SK-N-SH treated with all-trans-retinoic acid at 6 μM for 48 hours (cell line): ENCODE measurements around the gene RPS15A.

Source experiments
- ATAC-seq: fragments of 200-7000 bp; cut with Tn5 transposase; 3 replicates; pipeline ENCODE4 v1.9.1; 2020; ENCODE audit warnings: mild to moderate bottlenecking, moderate library complexity
- ARNTL ChIP-seq: fragments of 450-650 bp; formaldehyde crosslinking; IDR thresholded peaks from 2 replicates; pipeline ENCODE4 v1.5.0; 2020; ENCODE audit warnings: low read depth, mild to moderate bottlenecking, moderate library complexity, borderline replicate concordance
- BACH2 ChIP-seq: fragments of 250-450 bp; sonication (Bioruptor Pico); IDR thresholded peaks from 2 replicates; pipeline ENCODE4 v1.9.0; 2021; ENCODE audit warnings: mild to moderate bottlenecking, borderline replicate concordance
- CSDC2 ChIP-seq: fragments of 250-450 bp; sonication (Bioruptor Pico); IDR thresholded peaks from 2 replicates; pipeline ENCODE4 v1.5.0; 2020; ENCODE audit warnings: mild to moderate bottlenecking, moderate library complexity
- GLIS3 ChIP-seq: fragments of 250-450 bp; sonication (Bioruptor Pico); IDR thresholded peaks from 2 replicates; pipeline ENCODE4 v1.5.0; 2020; ENCODE audit warnings: mild to moderate bottlenecking, moderate library complexity
- ISL1 ChIP-seq: fragments of 250-450 bp; sonication (Bioruptor Pico); IDR thresholded peaks from 2 replicates; pipeline ENCODE4 v2.1.2; 2022; ENCODE audit warnings: mild to moderate bottlenecking, moderate library complexity
- OSR1 ChIP-seq: fragments of 250-450 bp; sonication (Bioruptor Pico); IDR thresholded peaks from 2 replicates; pipeline ENCODE4 v1.8.0; 2022; ENCODE audit warnings: moderate library complexity, mild to moderate bottlenecking, inconsistent platforms
- POU6F1 ChIP-seq: fragments of 250-450 bp; sonication (Bioruptor Pico); IDR thresholded peaks from 2 replicates; pipeline ENCODE4 v1.8.0; 2021; ENCODE audit warnings: low read depth, mild to moderate bottlenecking, moderate library complexity, borderline replicate concordance
- PPARA ChIP-seq: fragments of 250-450 bp; sonication (Bioruptor Pico); IDR thresholded peaks from 2 replicates; pipeline ENCODE4 v1.5.0; 2020; ENCODE audit warnings: mild to moderate bottlenecking, borderline replicate concordance
- TCF4 ChIP-seq: fragments of 250-450 bp; sonication (Bioruptor Pico); IDR thresholded peaks from 2 replicates; pipeline ENCODE4 v1.8.0; 2021; ENCODE audit warnings: mild to moderate bottlenecking, moderate library complexity, borderline replicate concordance
- TOX ChIP-seq: fragments of 250-450 bp; sonication (Bioruptor Pico); IDR thresholded peaks from 2 replicates; pipeline ENCODE4 v1.8.0; 2021; ENCODE audit warnings: mild to moderate bottlenecking, moderate library complexity, borderline replicate concordance
- TSHZ2 ChIP-seq: fragments of 250-450 bp; sonication (Bioruptor Pico); IDR thresholded peaks from 2 replicates; pipeline ENCODE4 v1.5.0; 2020; ENCODE audit warnings: mild to moderate bottlenecking, moderate library complexity
- ZC3H10 ChIP-seq: fragments of 250-450 bp; sonication (Bioruptor Pico); IDR thresholded peaks from 2 replicates; pipeline ENCODE4 v1.5.1; 2021; ENCODE audit warnings: mild to moderate bottlenecking, moderate library complexity
- ZFP3 ChIP-seq: fragments of 250-450 bp; sonication (Bioruptor Pico); IDR thresholded peaks from 2 replicates; pipeline ENCODE4 v1.5.0; 2020; ENCODE audit warnings: mild to moderate bottlenecking, moderate library complexity
- ZFP30 ChIP-seq: fragments of 450-650 bp; formaldehyde crosslinking; IDR thresholded peaks from 2 replicates; pipeline ENCODE4 v1.5.0; 2022; ENCODE audit warnings: mild to moderate bottlenecking, moderate library complexity
- ZNF565 ChIP-seq: fragments of 450-650 bp; formaldehyde crosslinking; conservative IDR thresholded peaks from 2 replicates; pipeline ENCODE4 v1.5.0; 2020; ENCODE audit warnings: low read depth, mild to moderate bottlenecking, moderate library complexity
- ZNF70 ChIP-seq: fragments of 450-650 bp; formaldehyde crosslinking; IDR thresholded peaks from 2 replicates; pipeline ENCODE4 v1.5.0; 2020; ENCODE audit warnings: mild to moderate bottlenecking, moderate library complexity
- ZNF8 ChIP-seq: fragments of 450-650 bp; formaldehyde crosslinking; IDR thresholded peaks from 2 replicates; pipeline ENCODE4 v1.5.0; 2020; ENCODE audit warnings: mild to moderate bottlenecking, moderate library complexity
- TF ChIP-seq, protein P1 (sequence below): fragments of 250-450 bp; sonication (Bioruptor Pico); IDR thresholded peaks from 2 replicates; pipeline ENCODE4 v1.8.0; 2020; ENCODE audit warnings: mild to moderate bottlenecking, moderate library complexity, borderline replicate concordance

The RPS15A gene

GRCh38 chr16:18829251-18829650 is 39.1 kb upstream of the RPS15A start:
- TF ChIP-seq ZNF70 (no peak), ARNTL (CRISPR knock-in tag) (no peak), TOX (no peak), ZNF8 (CRISPR knock-in tag) (no peak), POU6F1 (CRISPR knock-in tag) (no peak), OSR1 (CRISPR knock-in tag) (no peak), TSHZ2 (CRISPR knock-in tag) (no peak), ISL1 (CRISPR knock-in tag) (no peak), ZFP30 (no peak), ZC3H10 (CRISPR knock-in tag) (no peak), ZFP3 (CRISPR knock-in tag) (no peak), TCF4 (CRISPR knock-in tag) (no peak), PPARA (CRISPR knock-in tag) (no peak), CSDC2 (CRISPR knock-in tag) (no peak), GLIS3 (no peak), BACH2 (CRISPR knock-in tag) (no peak), ZNF565 (CRISPR knock-in tag) (no peak)
- TF ChIP-seq, protein P1, sequence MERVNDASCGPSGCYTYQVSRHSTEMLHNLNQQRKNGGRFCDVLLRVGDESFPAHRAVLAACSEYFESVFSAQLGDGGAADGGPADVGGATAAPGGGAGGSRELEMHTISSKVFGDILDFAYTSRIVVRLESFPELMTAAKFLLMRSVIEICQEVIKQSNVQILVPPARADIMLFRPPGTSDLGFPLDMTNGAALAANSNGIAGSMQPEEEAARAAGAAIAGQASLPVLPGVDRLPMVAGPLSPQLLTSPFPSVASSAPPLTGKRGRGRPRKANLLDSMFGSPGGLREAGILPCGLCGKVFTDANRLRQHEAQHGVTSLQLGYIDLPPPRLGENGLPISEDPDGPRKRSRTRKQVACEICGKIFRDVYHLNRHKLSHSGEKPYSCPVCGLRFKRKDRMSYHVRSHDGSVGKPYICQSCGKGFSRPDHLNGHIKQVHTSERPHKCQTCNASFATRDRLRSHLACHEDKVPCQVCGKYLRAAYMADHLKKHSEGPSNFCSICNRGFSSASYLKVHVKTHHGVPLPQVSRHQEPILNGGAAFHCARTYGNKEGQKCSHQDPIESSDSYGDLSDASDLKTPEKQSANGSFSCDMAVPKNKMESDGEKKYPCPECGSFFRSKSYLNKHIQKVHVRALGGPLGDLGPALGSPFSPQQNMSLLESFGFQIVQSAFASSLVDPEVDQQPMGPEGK (CRISPR knock-in tag): no peak
- no peak for ATAC-seq

DNA sequence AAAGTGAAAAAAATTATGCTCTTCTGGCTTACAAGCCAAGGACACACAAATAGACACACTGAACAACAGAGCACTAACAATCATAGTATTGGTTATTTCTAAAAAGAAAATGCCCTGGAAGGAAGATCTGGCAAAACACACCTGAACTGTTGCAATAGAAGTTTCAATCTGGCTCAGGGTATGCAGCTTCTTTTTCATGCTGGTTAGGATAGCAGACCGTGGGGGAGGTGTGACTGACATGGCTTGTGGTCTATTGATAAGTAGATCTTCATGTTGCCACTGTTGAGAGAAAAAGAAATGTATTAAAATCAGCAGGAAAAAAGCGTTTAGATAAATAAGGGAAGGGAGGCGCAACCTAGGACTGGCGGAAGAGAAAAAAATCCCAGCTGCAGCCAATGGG is 37.8 kb upstream of the RPS15A start:
- no peak for ATAC-seq

DNA sequence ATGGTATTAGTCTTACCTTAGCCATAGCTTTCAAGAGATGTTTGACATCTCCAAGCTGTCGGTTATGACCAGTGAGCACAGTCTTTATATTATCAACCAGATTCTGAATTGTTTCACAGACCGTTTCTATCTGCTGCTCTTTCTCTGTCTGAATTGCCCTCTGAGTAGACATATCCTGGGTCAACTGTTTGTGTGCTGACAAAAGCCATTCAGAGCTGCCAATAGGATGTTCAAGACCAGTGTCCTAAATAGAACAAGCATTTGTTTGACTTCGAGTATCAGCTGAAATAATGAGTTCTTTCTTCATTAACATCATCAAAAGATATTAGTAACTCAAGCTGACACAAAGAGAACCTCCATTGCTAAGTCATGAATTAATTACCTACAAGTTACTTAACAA is 26.2 kb upstream of the RPS15A start:
- no peak for ATAC-seq

More for the DNA sequence above, 37.8 kb upstream of the RPS15A start:
- TF ChIP-seq ZNF70: no peak
- no peak for TF ChIP-seq ZFP30
- no peak for TF ChIP-seq ZC3H10 (CRISPR knock-in tag)
- no peak for TF ChIP-seq CSDC2 (CRISPR knock-in tag)
- no peak for TF ChIP-seq ZNF565 (CRISPR knock-in tag)
- TF ChIP-seq, all 23 proteins: peak for 0

More for the DNA sequence above, 26.2 kb upstream of the RPS15A start:
- TF ChIP-seq ZNF70: no peak
- TF ChIP-seq BACH2 (CRISPR knock-in tag): no peak
- no peak for TF ChIP-seq GLIS3
- no peak for TF ChIP-seq ZFP30
- no peak for TF ChIP-seq ZNF8 (CRISPR knock-in tag)
- no peak for TF ChIP-seq ARNTL (CRISPR knock-in tag)
- TF ChIP-seq TSHZ2 (CRISPR knock-in tag): no peak
- TF ChIP-seq ZFP3 (CRISPR knock-in tag): no peak
- no peak for TF ChIP-seq ZC3H10 (CRISPR knock-in tag)
